Activated naive CD4-positive, alpha-beta T cell treated with anti-CD3 and anti-CD28 coated beads for 36 hours (primary cell): ENCODE results near the gene CELF1. TPM values are rescaled to one million over a fixed set of nuclear protein-coding genes. Genes with fewer than 3 reads are reported as not detected.
"Not testable (repeated sequence)": the region's sequence is repeated elsewhere in the genome, so short reads cannot be mapped to it uniquely, and the experiment has no call there.

Source experiments
- CTCF ChIA-PET: fragments of 350-600 bp; sonication (Branson Sonifier 250); formaldehyde crosslinking; loops from one replicate; lab custom pipeline; 2021; ENCODE audit warnings: antibody characterized with exemption; lab: Charles Lee
- DNase-seq: peaks from one replicate; pipeline ENCODE4 v3.0.0-alpha.2; 2020
- H3K27ac Mint-ChIP-seq: one replicate; pipeline ENCODE4 v1.8.0; 2021; ENCODE audit warnings: mild to moderate bottlenecking, mixed read lengths
- H3K27me3 Mint-ChIP-seq: one replicate; pipeline ENCODE4 v1.8.0; 2021; ENCODE audit warnings: low read depth, mixed read lengths
- H3K36me3 Mint-ChIP-seq: one replicate; pipeline ENCODE4 v1.8.0; 2021; ENCODE audit warnings: low read depth, mixed read lengths
- H3K4me1 Mint-ChIP-seq: one replicate; pipeline ENCODE4 v1.8.0; 2021; ENCODE audit warnings: low read depth, mixed read lengths
- H3K4me3 Mint-ChIP-seq: one replicate; pipeline ENCODE4 v1.8.0; 2021; ENCODE audit warnings: mild to moderate bottlenecking, moderate library complexity, mixed read lengths
- H3K9me3 Mint-ChIP-seq: one replicate; pipeline ENCODE4 v1.8.0; 2021; ENCODE audit warnings: mixed read lengths
- intact Hi-C: fragments of 100-400 bp; cut with micrococcal nuclease; formaldehyde crosslinking; loops from one replicate; pipeline ENCODE4 v1.15.1; 2023
- total RNA-seq, 2 experiments: library from RNA; stranded (reverse); gene quantifications; one replicate each; pipeline ENCODE4 v1.2.3, GENCODE V29; 2021

CELF1 gene
- total RNA-seq, 2 experiments from 2014 or later: 104 to 105 TPM

- CTCF ChIA-PET: interaction anchor here (0.6 kb wide), 1 partner anchor 11 kb away, joined by 4 read pairs; no protein-coding TSS in a partner anchor
- no peaks in the 10 kb centered on the region for H3K9me3 Mint-ChIP-seq
- peaks cover 24% of the 10 kb centered on the region for H3K36me3 Mint-ChIP-seq
- intact Hi-C loops: no loop called here
- no peaks in the 10 kb centered on the region for H3K27me3 Mint-ChIP-seq
- DNase-seq: no peak
- H3K4me1 Mint-ChIP-seq: peaks cover 23% of the 10 kb centered on the region
- H3K27ac Mint-ChIP-seq: peak overlapping the region; percentile 43
- no peak overlapping the region for H3K4me3 Mint-ChIP-seq
These were observed 17.9 kb upstream of the CELF1 start for GRCh38 chr11:47570651-47571356.

GRCh38 chr11:47569646-47570045 lies 16.7 kb upstream of the CELF1 start:
- intact Hi-C loops: no loop called here
- Mint-ChIP-seq H3K27me3 (no peaks in the 10 kb centered on the region), H3K27ac (no peak overlapping the region), H3K4me3 (no peak overlapping the region), H3K9me3 (no peaks in the 10 kb centered on the region), H3K4me1 (peaks cover 25% of the 10 kb centered on the region), H3K36me3 (peaks cover 20% of the 10 kb centered on the region)
- DNase-seq: no peak
- CTCF ChIA-PET: interaction anchor here (0.6 to 0.7 kb wide), 3 partner anchors 28 to 754 kb away, joined by 3 read pairs; no protein-coding TSS in a partner anchor

GRCh38 chr11:47566149-47566698 lies 13.3 kb upstream of the CELF1 start:
- intact Hi-C loops: loop anchor here (1.0 kb wide), 2 partner anchors 150 to 201 kb away; partner anchors contain the start of gene FNBP4
- peak overlapping the region; percentile 71 for H3K27ac Mint-ChIP-seq
- CTCF ChIA-PET: interaction anchor here (0.6 to 1.5 kb wide), 7 partner anchors 13 to 260 kb away, joined by 3 to 8 read pairs (median 4); partner anchors contain the start of gene CELF1
- H3K9me3 Mint-ChIP-seq: no peaks in the 10 kb centered on the region
- peak overlapping the region; percentile 83 for H3K4me3 Mint-ChIP-seq
- no peaks in the 10 kb centered on the region for H3K27me3 Mint-ChIP-seq
- H3K36me3 Mint-ChIP-seq: peaks cover 6% of the 10 kb centered on the region
- H3K4me1 Mint-ChIP-seq: peaks cover 26% of the 10 kb centered on the region
- no peak for DNase-seq

GRCh38 chr11:47565340-47566148 lies 12.6 kb upstream of the CELF1 start, which contains the start of gene PTPMT1:
TSS of gene PTPMT1 (plus strand) at chr11:47565599. CDS start at chr11:47565623, 24 bp downstream.
- H3K4me3 Mint-ChIP-seq: peak within 1 kb of the TSS; percentile 83
- H3K27me3 Mint-ChIP-seq: no peaks in the 10 kb centered on the region
- no peaks in the 10 kb centered on the region for H3K9me3 Mint-ChIP-seq
- H3K27ac Mint-ChIP-seq: peak within 1 kb of the TSS; percentile 75
- peak; percentile 82 for DNase-seq
- intact Hi-C loops: loop anchor here (1.0 kb wide), 4 partner anchors 12 to 202 kb away; partner anchors contain the start of genes CELF1, FNBP4 and NDUFS3
- H3K36me3 Mint-ChIP-seq: peaks cover 6% of the 10 kb centered on the region
- CTCF ChIA-PET: interaction anchor here (0.6 to 1.9 kb wide), 10 partner anchors 8 to 1225 kb away, joined by 3 to 8 read pairs (median 4); no protein-coding TSS in a partner anchor
- H3K4me1 Mint-ChIP-seq: peaks cover 26% of the 10 kb centered on the region

GRCh38 chr11:47564933-47565339 lies 12.0 kb upstream of the CELF1 start:
- CTCF ChIA-PET: interaction anchor here (0.6 to 1.9 kb wide), 9 partner anchors 9 to 1224 kb away, joined by 3 to 5 read pairs (median 4); partner anchors contain the start of gene CELF1
- Mint-ChIP-seq H3K9me3 (no peaks in the 10 kb centered on the region), H3K27me3 (no peaks in the 10 kb centered on the region), H3K4me3 (peak overlapping the region; percentile 83), H3K36me3 (peaks cover 6% of the 10 kb centered on the region), H3K27ac (peak overlapping the region; percentile 75), H3K4me1 (peaks cover 26% of the 10 kb centered on the region)
- DNase-seq: no peak
- intact Hi-C loops: loop anchor here (1.0 kb wide), 2 partner anchors 12 to 14 kb away; partner anchors contain the start of genes CELF1 and NDUFS3

GRCh38 chr11:47564366-47564765 lies 11.4 kb upstream of the CELF1 start:
- peaks cover 21% of the 10 kb centered on the region for H3K4me1 Mint-ChIP-seq
- H3K9me3 Mint-ChIP-seq, DNase-seq, intact Hi-C loops, H3K27me3 Mint-ChIP-seq, H3K36me3 Mint-ChIP-seq, H3K27ac Mint-ChIP-seq: not testable (repeated sequence)
- CTCF ChIA-PET: interaction anchor here (0.8 to 1.9 kb wide), 6 partner anchors 10 to 110 kb away, joined by 3 to 5 read pairs (median 4); partner anchors contain the start of gene CELF1
- peak overlapping the region; percentile 43 for H3K4me3 Mint-ChIP-seq

GRCh38 chr11:47562393-47562792 lies 9.5 kb upstream of the CELF1 start:
- intact Hi-C loops, H3K27me3 Mint-ChIP-seq, H3K36me3 Mint-ChIP-seq, DNase-seq, H3K9me3 Mint-ChIP-seq, CTCF ChIA-PET, H3K4me3 Mint-ChIP-seq, H3K27ac Mint-ChIP-seq: not testable (repeated sequence)
- peaks cover 21% of the 10 kb centered on the region for H3K4me1 Mint-ChIP-seq

GRCh38 chr11:47560426-47560825 lies 7.5 kb upstream of the CELF1 start:
- Mint-ChIP-seq H3K36me3 (peaks cover 1% of the 10 kb centered on the region), H3K27me3 (no peaks in the 10 kb centered on the region), H3K27ac (no peak overlapping the region), H3K4me3 (no peak overlapping the region), H3K9me3 (no peaks in the 10 kb centered on the region), H3K4me1 (peaks cover 11% of the 10 kb centered on the region)
- CTCF ChIA-PET: interaction anchor here (0.7 kb wide), 1 partner anchor 18 kb away, joined by 3 read pairs; the partner anchor contains the start of gene KBTBD4
- no peak for DNase-seq
- intact Hi-C loops: no loop called here

GRCh38 chr11:47558695-47559094 lies 5.8 kb upstream of the CELF1 start:
- no peaks in the 10 kb centered on the region for H3K27me3 Mint-ChIP-seq
- no peaks in the 10 kb centered on the region for H3K9me3 Mint-ChIP-seq

GRCh38 chr11:47557004-47557403 lies 4.1 kb upstream of the CELF1 start:
- not testable (repeated sequence) for DNase-seq, H3K36me3 Mint-ChIP-seq, H3K4me1 Mint-ChIP-seq, H3K4me3 Mint-ChIP-seq, H3K27ac Mint-ChIP-seq, H3K9me3 Mint-ChIP-seq, H3K27me3 Mint-ChIP-seq
- CTCF ChIA-PET: interaction anchor here (0.5 kb wide), 1 partner anchor 296 kb away, joined by 5 read pairs; no protein-coding TSS in a partner anchor
- intact Hi-C loops: loop anchor here (10.0 kb wide), 1 partner anchor 448 kb away; no protein-coding TSS in a partner anchor

More at GRCh38 chr11:47558695-47559094, 5.8 kb upstream of the CELF1 start:
- intact Hi-C loops: loop anchor here (10.0 kb wide), 1 partner anchor 446 kb away; no protein-coding TSS in a partner anchor
- Mint-ChIP-seq H3K36me3 (no peaks in the 10 kb centered on the region), H3K4me3 (no peak overlapping the region), H3K4me1 (peaks cover 6% of the 10 kb centered on the region), H3K27ac (no peak overlapping the region)
- no peak for DNase-seq
- CTCF ChIA-PET: no interaction called here

GRCh38 chr11:47553406-47553743 lies 443 bp upstream of the CELF1 start:
- H3K9me3 Mint-ChIP-seq: no peaks in the 10 kb centered on the region
- no peak for DNase-seq
- H3K36me3 Mint-ChIP-seq: peaks cover 23% of the 10 kb centered on the region
- no peak overlapping the region for H3K27ac Mint-ChIP-seq
- intact Hi-C loops: loop anchor here (1.0 to 10.0 kb wide), 14 partner anchors 12 to 451 kb away; partner anchors contain the start of genes ACP2, ARFGAP2, FNBP4 and MADD
- H3K4me1 Mint-ChIP-seq: peaks cover 36% of the 10 kb centered on the region
- peak overlapping the region; percentile 75 for H3K4me3 Mint-ChIP-seq
- H3K27me3 Mint-ChIP-seq: no peaks in the 10 kb centered on the region
- CTCF ChIA-PET: interaction anchor here (0.5 to 2.9 kb wide), 15 partner anchors 11 to 116 kb away, joined by 3 to 14 read pairs (median 4); no protein-coding TSS in a partner anchor
